OCI-LY3 (cell line): Measurements from ENCODE around the gene PPARGC1A.

Experiments
- H2AFZ ChIP-seq: fragments of 200-600, 300-600 bp; shearing (Covaris generic); 2 replicates; pipeline ENCODE4 v1.6.0; 2014; ENCODE audit warnings: antibody characterized with exemption, low read depth, low read length
- H3K27ac ChIP-seq: fragments of 200-600, 300-600 bp; sonication (generic); 2 replicates; pipeline ENCODE4 v1.5.1; 2014; ENCODE audit warnings: mild to moderate bottlenecking, low read length, moderate library complexity, mixed read lengths
- H3K27me3 ChIP-seq: fragments of 200-600, 300-600 bp; sonication (generic); 2 replicates; pipeline ENCODE4 v1.6.1; 2014; ENCODE audit warnings: low read depth, low read length, mixed read lengths
- H3K36me3 ChIP-seq: fragments of 200-600, 300-600 bp; sonication (generic); replicated peaks from 2 replicates; pipeline ENCODE3; 2014; ENCODE audit warnings: low read depth, low read length, mixed read lengths
- H3K4me1 ChIP-seq: fragments of 300-600, 200-600 bp; sonication (generic); 2 replicates; pipeline ENCODE4 v1.6.1; 2014; ENCODE audit warnings: low read length, mixed read lengths
- H3K4me2 ChIP-seq: fragments of 200-600, 300-600 bp; sonication (generic); 2 replicates; pipeline ENCODE4 v1.6.1; 2014; ENCODE audit warnings: low read length, mixed read lengths
- H3K4me3 ChIP-seq: fragments of 300-600, 200-600 bp; sonication (generic); 2 replicates; pipeline ENCODE4 v1.5.1; 2014; ENCODE audit warnings: antibody characterized with exemption, mild to moderate bottlenecking, low read length, moderate library complexity
- H3K79me2 ChIP-seq: fragments of 300-600, 200-600 bp; shearing (Covaris generic); 2 replicates; pipeline ENCODE4 v1.6.1; 2014; ENCODE audit warnings: mild to moderate bottlenecking, low read length, mixed read lengths
- H3K9ac ChIP-seq: fragments of 300-600, 200-600 bp; shearing (Covaris generic); 2 replicates; pipeline ENCODE4 v1.6.0; 2014; ENCODE audit warnings: mild to moderate bottlenecking, low read length, moderate library complexity
- H3K9me3 ChIP-seq: fragments of 200-600, 300-600 bp; shearing (Covaris generic); 2 replicates; pipeline ENCODE4 v1.6.1; 2014; ENCODE audit warnings: low read length, mixed read lengths; ENCODE audit not compliant: insufficient read depth
- H4K20me1 ChIP-seq: fragments of 200-600, 300-600 bp; sonication (generic); 2 replicates; pipeline ENCODE4 v1.6.1; 2016; ENCODE audit warnings: low read length, mixed read lengths; ENCODE audit not compliant: insufficient read depth
- CTCF ChIP-seq: fragments of 200-600, 300-600 bp; sonication (generic); IDR thresholded peaks from 2 replicates; pipeline ENCODE4 v1.5.1; 2014; ENCODE audit warnings: antibody characterized with exemption, low read length, low read depth
- EZH2phosphoT487 ChIP-seq: fragments of 200-600 bp; shearing (Covaris generic); IDR thresholded peaks from 2 replicates; pipeline ENCODE4 v1.6.1; 2018; ENCODE audit warnings: antibody characterized with exemption, mixed run types, low read depth

The PPARGC1A gene

DNA sequence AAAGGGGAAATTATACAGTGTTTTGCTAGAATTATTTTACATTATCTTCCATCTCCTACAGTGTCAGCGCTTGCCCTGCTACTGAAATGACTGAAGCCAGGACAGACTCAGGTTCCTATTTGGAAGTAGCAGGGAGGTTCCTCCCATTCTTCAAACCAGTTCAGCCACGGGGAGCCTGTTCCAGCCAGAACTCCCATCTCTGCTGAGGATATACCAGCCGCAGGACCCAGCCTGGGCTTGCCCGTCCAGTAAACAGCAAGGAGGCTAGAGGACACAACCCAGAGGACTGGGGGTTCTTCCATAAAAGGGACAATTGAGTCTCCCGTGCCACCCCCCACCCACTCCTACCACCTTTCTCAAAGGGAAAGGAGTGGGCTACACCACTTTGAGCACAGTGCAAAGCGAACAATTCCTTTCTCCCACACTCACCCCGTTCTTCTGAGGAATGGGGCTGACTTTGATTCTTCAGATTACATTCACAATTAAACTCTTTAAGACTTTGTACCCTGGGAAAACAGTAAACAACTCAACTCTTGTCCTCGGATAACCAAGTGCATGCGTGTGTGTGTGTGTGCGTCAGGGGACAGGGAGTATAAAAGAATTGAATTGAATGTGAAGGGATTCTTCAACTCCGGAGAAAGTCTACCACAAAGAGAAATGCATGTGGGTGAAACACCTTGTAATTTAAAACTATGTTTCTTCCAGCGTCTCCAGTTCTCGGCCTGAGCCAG is 31.0 kb upstream of the PPARGC1A start:
- Histone ChIP-seq H2AFZ (no peak overlapping the region), H3K4me1 (no peaks in the 10 kb centered on the region), H3K27ac (no peak overlapping the region), H4K20me1 (no peaks in the 10 kb centered on the region), H3K9ac (no peak overlapping the region), H3K4me2 (no peak overlapping the region), H3K4me3 (no peak overlapping the region), H3K27me3 (no peaks in the 10 kb centered on the region), H3K36me3 (no peaks in the 10 kb centered on the region), H3K9me3 (no peaks in the 10 kb centered on the region), H3K79me2 (no peaks in the 10 kb centered on the region)
- no peak for TF ChIP-seq CTCF
- no peak for TF ChIP-seq EZH2phosphoT487

DNA sequence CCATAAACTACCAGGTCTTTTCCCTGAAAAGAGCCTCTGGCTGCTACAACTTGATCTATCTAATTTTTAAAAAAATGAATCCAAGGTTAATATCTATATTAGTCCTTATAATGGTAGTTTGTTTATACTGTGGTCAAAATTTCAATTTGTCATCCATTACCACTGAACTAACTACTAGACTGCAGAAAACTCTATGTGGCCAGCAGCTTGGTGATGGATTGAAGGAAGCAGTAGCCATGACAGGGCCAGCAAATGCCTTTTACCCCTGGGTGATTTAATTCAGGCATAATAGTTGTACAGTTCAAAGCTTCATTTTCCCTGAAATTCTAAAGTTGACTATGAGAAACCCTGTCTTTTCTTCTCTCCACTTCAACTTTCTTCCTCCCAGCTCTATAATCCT is 30.4 kb upstream of the PPARGC1A start:
- no peak for TF ChIP-seq EZH2phosphoT487
- no peak for TF ChIP-seq CTCF
- no peak overlapping the region for H3K4me3 ChIP-seq
- H2AFZ ChIP-seq: no peak overlapping the region
- no peak overlapping the region for H3K4me2 ChIP-seq
- no peaks in the 10 kb centered on the region for H3K4me1 ChIP-seq
- H3K27ac ChIP-seq: no peak overlapping the region
- H3K27me3 ChIP-seq: no peaks in the 10 kb centered on the region
- no peaks in the 10 kb centered on the region for H4K20me1 ChIP-seq
- no peaks in the 10 kb centered on the region for H3K36me3 ChIP-seq
- H3K9ac ChIP-seq: no peak overlapping the region
- H3K79me2 ChIP-seq: no peaks in the 10 kb centered on the region
- H3K9me3 ChIP-seq: no peaks in the 10 kb centered on the region

DNA sequence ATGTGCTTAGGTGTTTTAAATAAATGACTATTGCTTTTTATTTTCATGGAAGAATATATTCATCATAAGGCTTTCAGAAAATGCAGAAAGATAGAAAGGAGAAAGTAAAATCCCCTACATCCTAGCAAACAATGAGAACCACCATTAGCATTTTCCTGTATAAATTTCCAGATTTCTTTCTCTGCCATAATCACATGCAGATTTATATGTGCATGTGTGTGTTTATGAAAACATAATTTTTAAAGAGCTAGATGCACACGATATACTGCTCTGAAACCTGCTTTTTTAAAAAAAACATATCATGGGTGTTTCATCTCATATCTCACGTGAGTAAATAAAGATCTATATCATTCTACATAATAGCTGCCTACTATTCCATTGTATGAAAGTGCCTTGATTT is 26.4 kb upstream of the PPARGC1A start:
- Histone ChIP-seq H3K4me3 (no peak overlapping the region), H3K27ac (no peak overlapping the region), H3K9me3 (no peaks in the 10 kb centered on the region), H3K4me2 (no peak overlapping the region), H4K20me1 (no peaks in the 10 kb centered on the region), H3K4me1 (peaks cover 9% of the 10 kb centered on the region; the same call in 1 of the 2 replicates), H3K27me3 (no peaks in the 10 kb centered on the region), H3K36me3 (no peaks in the 10 kb centered on the region), H3K79me2 (no peaks in the 10 kb centered on the region), H2AFZ (no peak overlapping the region), H3K9ac (no peak overlapping the region)
- TF ChIP-seq CTCF: no peak
- TF ChIP-seq EZH2phosphoT487: no peak

GRCh38 chr4:23915459-23916132 is 25.7 kb upstream of the PPARGC1A start:
- Histone ChIP-seq H3K9me3 (no peaks in the 10 kb centered on the region), H3K27ac (no peak overlapping the region), H3K4me2 (no peak overlapping the region), H3K36me3 (no peaks in the 10 kb centered on the region), H3K4me3 (no peak overlapping the region), H3K27me3 (no peaks in the 10 kb centered on the region), H2AFZ (no peak overlapping the region), H3K4me1 (peaks cover 14% of the 10 kb centered on the region; the same call in 1 of the 2 replicates), H4K20me1 (no peaks in the 10 kb centered on the region), H3K79me2 (no peaks in the 10 kb centered on the region), H3K9ac (no peak overlapping the region)
- no peak for TF ChIP-seq CTCF
- TF ChIP-seq EZH2phosphoT487: no peak
